ENCODE results near the gene ST7.

DNA sequence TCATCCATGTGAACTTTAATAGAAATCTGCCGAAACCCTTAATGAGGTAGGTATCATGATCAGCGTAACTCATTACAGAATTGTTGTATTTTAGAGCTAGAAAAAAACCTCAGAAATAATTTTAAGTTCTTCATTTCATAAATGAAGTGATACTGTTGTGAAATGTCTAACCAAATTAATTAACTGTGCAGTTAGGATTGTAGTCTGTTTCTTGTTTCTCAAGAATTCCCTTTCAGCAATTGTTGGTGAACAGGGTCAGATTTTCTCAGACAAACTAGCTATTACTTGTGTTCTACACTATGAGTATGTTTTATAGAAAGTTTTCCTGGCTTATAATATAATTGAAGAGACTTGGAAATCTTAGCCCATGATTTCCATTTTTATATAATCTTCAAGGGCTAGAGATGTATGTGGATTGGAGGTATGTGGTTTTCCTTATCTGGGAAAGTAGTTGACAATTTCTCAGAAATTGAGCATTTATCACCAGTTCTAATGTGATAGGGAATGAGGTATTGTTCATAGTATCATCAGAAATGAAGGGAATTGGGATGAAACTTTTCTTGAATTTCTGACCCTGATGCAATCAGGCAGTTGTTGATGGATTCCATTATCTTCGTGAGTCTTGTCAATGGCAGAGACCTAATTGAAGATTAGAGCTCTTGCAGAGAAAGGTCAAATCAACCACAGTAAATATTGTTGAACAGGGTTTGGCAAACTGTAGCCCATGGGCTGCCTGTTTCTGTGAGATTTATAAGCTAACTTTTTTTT, 55.0 kb downstream of the ST7 start:
- TF ChIP-seq KDM1A (IDR thresholded peaks at IDR 0.05; ENCODE audit: borderline replicate concordance, low read length), result no peak
- TF ChIP-seq JUN (IDR thresholded peaks at IDR 0.05; ENCODE audit: low read depth, low read length), result no peak
- no peak for TF ChIP-seq CREB1 (IDR thresholded peaks at IDR 0.05)
- TF ChIP-seq, protein P1, sequence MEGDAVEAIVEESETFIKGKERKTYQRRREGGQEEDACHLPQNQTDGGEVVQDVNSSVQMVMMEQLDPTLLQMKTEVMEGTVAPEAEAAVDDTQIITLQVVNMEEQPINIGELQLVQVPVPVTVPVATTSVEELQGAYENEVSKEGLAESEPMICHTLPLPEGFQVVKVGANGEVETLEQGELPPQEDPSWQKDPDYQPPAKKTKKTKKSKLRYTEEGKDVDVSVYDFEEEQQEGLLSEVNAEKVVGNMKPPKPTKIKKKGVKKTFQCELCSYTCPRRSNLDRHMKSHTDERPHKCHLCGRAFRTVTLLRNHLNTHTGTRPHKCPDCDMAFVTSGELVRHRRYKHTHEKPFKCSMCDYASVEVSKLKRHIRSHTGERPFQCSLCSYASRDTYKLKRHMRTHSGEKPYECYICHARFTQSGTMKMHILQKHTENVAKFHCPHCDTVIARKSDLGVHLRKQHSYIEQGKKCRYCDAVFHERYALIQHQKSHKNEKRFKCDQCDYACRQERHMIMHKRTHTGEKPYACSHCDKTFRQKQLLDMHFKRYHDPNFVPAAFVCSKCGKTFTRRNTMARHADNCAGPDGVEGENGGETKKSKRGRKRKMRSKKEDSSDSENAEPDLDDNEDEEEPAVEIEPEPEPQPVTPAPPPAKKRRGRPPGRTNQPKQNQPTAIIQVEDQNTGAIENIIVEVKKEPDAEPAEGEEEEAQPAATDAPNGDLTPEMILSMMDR (IDR thresholded peaks at IDR 0.05; ENCODE audit: control extremely low read depth in 1 of 3, insufficient read depth in 1 of 3, low read depth in 1 of 3, low read length in 3 of 3), result no peak
- no peak for TF ChIP-seq EZH2 (IDR thresholded peaks at IDR 0.05; ENCODE audit: low read depth, low read length, severe bottlenecking)
- TF ChIP-seq GABPA (IDR thresholded peaks at IDR 0.05; ENCODE audit: borderline replicate concordance, insufficient read depth, low read length), result no peak
- no peak for TF ChIP-seq EGR1 (IDR thresholded peaks at IDR 0.05; ENCODE audit: borderline replicate concordance, low read depth, low read length)
- no peak for TF ChIP-seq EP300 (IDR thresholded peaks at IDR 0.05; ENCODE audit: borderline replicate concordance in 1 of 2, low read depth in 2 of 2, low read length in 2 of 2)

Measured in H1 (cell line).